Panc1 (cell line): ENCODE results near the gene TMEM235.

Experiments
- CTCF ChIP-seq: fragments of 450-650 bp; IDR thresholded peaks from 2 replicates; pipeline ENCODE4 v1.5.1; 2017; ENCODE audit warnings: mild to moderate bottlenecking
- POLR2AphosphoS5 ChIP-seq: IDR thresholded peaks from 2 replicates; pipeline ENCODE4 v1.6.1; 2012; ENCODE audit warnings: mild to moderate bottlenecking, low read depth, low read length, moderate library complexity
- REST ChIP-seq, 2 experiments: IDR thresholded peaks; 2 replicates each; pipeline ENCODE4 v1.6.1; 2011 to 2012; ENCODE audit warnings: low read depth in 2 of 2, control low read depth in 1 of 2, low read length in 1 of 2, mild to moderate bottlenecking in 1 of 2, moderate library complexity in 1 of 2; ENCODE audit not compliant: insufficient read depth in 1 of 2
- SIN3A ChIP-seq: IDR thresholded peaks from 2 replicates; pipeline ENCODE4 v1.6.1; 2012; ENCODE audit warnings: low read depth, mild to moderate bottlenecking, low read length, moderate library complexity, borderline replicate concordance; ENCODE audit not compliant: insufficient read depth
- TCF7L2 ChIP-seq: IDR thresholded peaks from 2 replicates; pipeline ENCODE4 v1.6.1; 2011; ENCODE audit warnings: mild to moderate bottlenecking, low read depth, low read length, inconsistent platforms

GRCh38 chr17:78238823-78239488 is 7.5 kb downstream of the TMEM235 start:
- TF ChIP-seq CTCF (no peak), POLR2AphosphoS5 (no peak), REST (IDR thresholded peaks at IDR 0.05; ENCODE audit: insufficient read depth in 1 of 2, low read depth in 2 of 2, low read length in 1 of 2) (no peak), SIN3A (no peak), TCF7L2 (no peak)
